ENCODE results near the gene HIPK2. TPM values are rescaled to one million over a fixed set of nuclear protein-coding genes. Genes with fewer than 3 reads are reported as not detected.

Gene HIPK2
- total RNA-seq, 4 donors from 2014 or later, result 17.9 to 35.9 (median 22.4) TPM

GRCh38 chr7:139643951-139644585, 133.7 kb downstream of the HIPK2 start:
- Histone ChIP-seq H3K27ac (no peak overlapping the region), H3K27me3 (no peaks in the 10 kb centered on the region), H3K9me3 (no peaks in the 10 kb centered on the region), H3K4me1 (peaks cover 0 to 21% (median 0%) of the 10 kb centered on the region in 3 donors), H3K4me3 (no peak overlapping the region), H3K36me3 (peaks cover 0 to 26% of the 10 kb centered on the region in 2 donors)
- TF ChIP-seq, protein P1, sequence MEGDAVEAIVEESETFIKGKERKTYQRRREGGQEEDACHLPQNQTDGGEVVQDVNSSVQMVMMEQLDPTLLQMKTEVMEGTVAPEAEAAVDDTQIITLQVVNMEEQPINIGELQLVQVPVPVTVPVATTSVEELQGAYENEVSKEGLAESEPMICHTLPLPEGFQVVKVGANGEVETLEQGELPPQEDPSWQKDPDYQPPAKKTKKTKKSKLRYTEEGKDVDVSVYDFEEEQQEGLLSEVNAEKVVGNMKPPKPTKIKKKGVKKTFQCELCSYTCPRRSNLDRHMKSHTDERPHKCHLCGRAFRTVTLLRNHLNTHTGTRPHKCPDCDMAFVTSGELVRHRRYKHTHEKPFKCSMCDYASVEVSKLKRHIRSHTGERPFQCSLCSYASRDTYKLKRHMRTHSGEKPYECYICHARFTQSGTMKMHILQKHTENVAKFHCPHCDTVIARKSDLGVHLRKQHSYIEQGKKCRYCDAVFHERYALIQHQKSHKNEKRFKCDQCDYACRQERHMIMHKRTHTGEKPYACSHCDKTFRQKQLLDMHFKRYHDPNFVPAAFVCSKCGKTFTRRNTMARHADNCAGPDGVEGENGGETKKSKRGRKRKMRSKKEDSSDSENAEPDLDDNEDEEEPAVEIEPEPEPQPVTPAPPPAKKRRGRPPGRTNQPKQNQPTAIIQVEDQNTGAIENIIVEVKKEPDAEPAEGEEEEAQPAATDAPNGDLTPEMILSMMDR (IDR thresholded peaks at IDR 0.05), result no peak
- TF ChIP-seq POLR2A (IDR thresholded peaks at IDR 0.05) (no peak), POLR2AphosphoS5 (IDR thresholded peaks at IDR 0.05) (no peak), EP300 (IDR thresholded peaks at IDR 0.05) (no peak)
- WGBS, 2 donors (ENCODE audit: low coverage in 1 of 2), result 80 to 88% methylated on average over 4 of the region's 6 CpGs
- ATAC-seq, result no peak

GRCh38 chr7:139642283-139642682, 135.5 kb downstream of the HIPK2 start:
- 73 to 77% methylated on average over 3 to 4 of the region's 4 CpGs for WGBS, 2 donors (ENCODE audit: low coverage in 1 of 2)
- Histone ChIP-seq H3K36me3 (peaks cover 0 to 28% of the 10 kb centered on the region in 2 donors), H3K27ac (no peak overlapping the region), H3K4me1 (peaks cover 0 to 16% (median 0%) of the 10 kb centered on the region in 3 donors), H3K27me3 (no peaks in the 10 kb centered on the region), H3K9me3 (no peaks in the 10 kb centered on the region), H3K4me3 (no peak overlapping the region)
- no peak for ATAC-seq
- TF ChIP-seq, protein P1 (IDR thresholded peaks at IDR 0.05), result no peak
- TF ChIP-seq EP300 (IDR thresholded peaks at IDR 0.05), result no peak
- TF ChIP-seq POLR2A (IDR thresholded peaks at IDR 0.05), result no peak

DNA sequence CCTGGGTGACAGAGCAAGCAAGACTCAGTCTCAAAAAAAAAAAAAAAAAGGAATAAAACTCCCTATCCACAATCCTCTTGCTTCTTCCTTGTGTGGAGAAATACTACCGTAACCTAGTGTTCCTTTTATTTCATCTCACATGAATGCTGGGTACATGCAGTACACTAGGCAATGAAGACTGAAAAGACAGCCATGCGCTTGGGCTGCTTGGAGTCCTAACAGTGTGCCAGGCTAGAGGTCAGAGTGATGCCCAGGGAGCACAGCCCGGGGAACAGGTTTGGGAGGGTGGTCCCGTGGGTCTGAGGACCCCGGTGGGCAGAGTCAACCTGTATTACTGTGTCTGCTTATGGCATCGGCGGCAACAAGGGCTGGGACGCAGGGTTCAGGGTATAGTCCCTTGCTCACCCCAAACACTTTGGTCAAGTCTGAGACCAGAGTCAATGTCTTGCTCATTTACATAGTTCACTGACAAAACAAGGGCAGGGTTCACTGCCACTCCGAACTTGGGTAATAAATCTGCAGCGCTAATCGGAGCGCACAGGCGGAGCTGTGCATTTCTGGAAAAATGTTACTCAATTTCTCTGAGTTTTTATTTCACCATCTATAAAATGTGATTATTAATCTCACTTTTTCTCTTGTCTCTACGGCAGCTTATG, 136.3 kb downstream of the HIPK2 start:
- no peak overlapping the region for H3K4me3 ChIP-seq
- no peak for ATAC-seq
- peaks cover 0 to 10% (median 0%) of the 10 kb centered on the region in 3 donors for H3K4me1 ChIP-seq
- TF ChIP-seq, protein P1 (IDR thresholded peaks at IDR 0.05), result no peak
- TF ChIP-seq POLR2A (IDR thresholded peaks at IDR 0.05) (no peak), EP300 (IDR thresholded peaks at IDR 0.05) (no peak), POLR2AphosphoS5 (IDR thresholded peaks at IDR 0.05) (no peak)
- H3K27ac ChIP-seq, result no peak overlapping the region
- H3K9me3 ChIP-seq, result no peaks in the 10 kb centered on the region
- 77 to 90% methylated on average over 10 to 14 of the region's 14 CpGs for WGBS, 2 donors (ENCODE audit: low coverage in 1 of 2)
- peaks cover 0 to 28% of the 10 kb centered on the region in 2 donors for H3K36me3 ChIP-seq
- H3K27me3 ChIP-seq, result no peaks in the 10 kb centered on the region

GRCh38 chr7:139640681-139641080, 137.1 kb downstream of the HIPK2 start:
- TF ChIP-seq POLR2AphosphoS5 (IDR thresholded peaks at IDR 0.05), result no peak
- Histone ChIP-seq H3K4me3 (no peak overlapping the region), H3K9me3 (no peaks in the 10 kb centered on the region), H3K27me3 (no peaks in the 10 kb centered on the region), H3K4me1 (peaks cover 0 to 4% (median 0%) of the 10 kb centered on the region in 3 donors), H3K27ac (no peak overlapping the region), H3K36me3 (peaks cover 0 to 28% of the 10 kb centered on the region in 2 donors)
- no peak for ATAC-seq
- WGBS, 2 donors (ENCODE audit: low coverage in 1 of 2), result 100% methylated on average over 2 of the region's 2 CpGs; no CpG with 5 or more reads in 1 of the 2 donors

DNA sequence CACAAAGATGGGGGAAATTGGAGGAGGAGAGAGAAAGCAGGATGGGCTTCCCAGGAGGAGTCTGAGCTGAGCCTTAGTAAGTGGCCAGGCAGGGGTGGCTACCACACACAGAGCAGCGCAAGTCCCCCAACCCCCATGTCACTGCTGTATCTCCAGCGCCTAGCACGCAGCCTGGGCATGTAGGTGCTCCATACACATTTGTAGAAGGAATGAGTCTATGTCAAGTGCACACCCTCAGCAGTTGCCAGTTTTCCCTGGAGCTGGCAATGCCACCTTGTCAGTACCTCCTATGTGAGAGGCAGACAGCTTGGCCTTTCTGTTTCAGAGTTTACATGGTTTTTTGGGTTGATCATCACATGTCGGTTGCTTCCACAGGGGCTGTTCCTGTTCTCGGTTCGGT, 138.2 kb downstream of the HIPK2 start:
- Histone ChIP-seq H3K36me3 (peaks cover 0 to 28% of the 10 kb centered on the region in 2 donors), H3K27me3 (no peaks in the 10 kb centered on the region), H3K9me3 (no peaks in the 10 kb centered on the region), H3K27ac (no peak overlapping the region), H3K4me3 (no peak overlapping the region), H3K4me1 (no peaks in the 10 kb centered on the region)
- 93 to 100% methylated on average over 4 to 5 of the region's 6 CpGs for WGBS, 2 donors (ENCODE audit: low coverage in 1 of 2)
- TF ChIP-seq, protein P1 (IDR thresholded peaks at IDR 0.05), result no peak
- TF ChIP-seq EP300 (IDR thresholded peaks at IDR 0.05) (no peak), POLR2AphosphoS5 (IDR thresholded peaks at IDR 0.05) (no peak), POLR2A (IDR thresholded peaks at IDR 0.05) (no peak)
- no peak for ATAC-seq
